GM18499 (cell line): ENCODE results near the gene FKBP2.

Experiments
- ATAC-seq: cut with Tn5 transposase; IDR thresholded peaks from one replicate; pipeline ENCODE4 v1.9.1; 2021; ENCODE audit warnings: moderate number of reproducible peaks; ENCODE audit not compliant: insufficient read depth, unreplicated experiment

Gene FKBP2

DNA sequence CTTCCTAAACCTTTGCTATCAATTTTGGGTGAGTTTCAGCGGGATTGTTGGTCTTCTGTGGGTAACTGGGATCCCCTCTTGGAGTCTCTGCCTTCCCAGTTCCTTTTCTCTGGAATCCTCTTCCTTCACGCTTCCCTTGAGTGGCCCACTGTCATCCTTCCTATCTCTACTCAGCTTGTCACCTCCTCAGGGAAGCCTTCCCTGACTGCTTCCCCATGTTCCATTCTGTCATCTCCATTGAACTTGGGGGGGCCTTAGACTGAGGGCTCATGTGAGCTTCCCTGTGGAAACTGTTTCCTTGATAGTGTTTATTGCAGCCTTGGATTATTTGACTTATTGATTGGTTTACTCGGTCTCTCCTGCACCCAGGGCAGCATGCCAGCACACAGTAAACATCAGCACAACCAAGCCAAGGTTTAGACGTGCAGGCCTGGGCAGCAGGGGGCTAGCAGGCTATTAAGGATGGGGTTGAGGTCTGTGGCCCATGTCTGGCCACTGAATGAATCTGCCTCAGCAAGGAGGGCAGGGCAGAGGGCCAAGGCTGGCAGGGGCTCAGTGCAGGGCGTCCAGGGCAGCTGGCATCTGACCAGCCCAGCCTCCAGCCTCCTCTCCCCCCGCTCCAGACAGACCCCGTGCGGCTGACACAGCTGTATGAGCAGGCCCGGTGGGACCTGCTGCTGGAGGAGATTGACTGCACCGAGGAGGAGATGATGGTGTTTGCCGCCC is 22.1 kb upstream of the FKBP2 start:
- ATAC-seq, result no peak

DNA sequence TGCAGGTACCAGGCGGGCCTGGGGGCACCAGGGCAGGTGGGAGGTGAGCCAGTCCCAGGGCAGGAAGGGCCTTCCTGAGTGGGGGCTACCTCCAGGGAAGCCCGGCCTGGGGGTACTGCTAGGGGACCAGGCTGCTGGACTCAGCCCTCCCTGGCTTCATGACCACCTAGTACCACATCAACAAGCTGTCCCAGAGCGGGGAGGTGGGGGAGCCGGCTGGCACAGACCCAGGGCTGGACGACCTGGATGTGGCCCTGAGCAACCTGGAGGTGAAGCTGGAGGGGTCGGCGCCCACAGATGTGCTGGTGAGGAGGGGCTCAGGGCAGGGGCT is 21.6 kb upstream of the FKBP2 start:
- no peak for ATAC-seq

DNA sequence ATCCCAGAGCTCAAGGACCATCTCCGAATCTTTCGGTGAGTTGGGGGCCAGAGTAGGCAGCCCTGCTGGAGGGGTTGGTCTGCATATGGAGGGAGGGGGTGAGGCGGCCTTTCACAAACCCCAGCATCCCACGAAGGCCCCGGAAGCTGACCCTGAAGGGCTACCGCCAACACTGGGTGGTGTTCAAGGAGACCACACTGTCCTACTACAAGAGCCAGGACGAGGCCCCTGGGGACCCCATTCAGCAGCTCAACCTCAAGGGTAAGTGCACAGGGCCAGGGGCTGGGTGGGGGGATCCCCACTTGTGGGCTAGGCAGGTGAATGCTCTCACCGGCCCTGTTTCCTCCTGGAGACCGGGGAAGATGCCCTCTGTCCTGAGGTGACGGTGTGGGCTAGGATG is 21.1 kb upstream of the FKBP2 start:
- no peak for ATAC-seq

DNA sequence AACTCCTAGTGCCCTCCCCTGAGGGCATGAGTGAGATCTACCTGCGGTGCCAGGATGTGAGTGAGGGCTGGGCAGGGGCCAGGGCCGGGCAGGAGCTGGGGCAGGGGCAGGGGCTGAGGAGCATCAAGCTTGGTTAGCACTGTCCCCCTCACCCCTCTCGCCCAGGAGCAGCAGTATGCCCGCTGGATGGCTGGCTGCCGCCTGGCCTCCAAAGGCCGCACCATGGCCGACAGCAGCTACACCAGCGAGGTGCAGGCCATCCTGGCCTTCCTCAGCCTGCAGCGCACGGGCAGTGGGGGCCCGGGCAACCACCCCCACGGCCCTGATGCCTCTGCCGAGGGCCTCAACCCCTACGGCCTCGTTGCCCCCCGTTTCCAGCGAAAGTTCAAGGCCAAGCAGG is 20.6 kb upstream of the FKBP2 start:
- no peak for ATAC-seq

DNA sequence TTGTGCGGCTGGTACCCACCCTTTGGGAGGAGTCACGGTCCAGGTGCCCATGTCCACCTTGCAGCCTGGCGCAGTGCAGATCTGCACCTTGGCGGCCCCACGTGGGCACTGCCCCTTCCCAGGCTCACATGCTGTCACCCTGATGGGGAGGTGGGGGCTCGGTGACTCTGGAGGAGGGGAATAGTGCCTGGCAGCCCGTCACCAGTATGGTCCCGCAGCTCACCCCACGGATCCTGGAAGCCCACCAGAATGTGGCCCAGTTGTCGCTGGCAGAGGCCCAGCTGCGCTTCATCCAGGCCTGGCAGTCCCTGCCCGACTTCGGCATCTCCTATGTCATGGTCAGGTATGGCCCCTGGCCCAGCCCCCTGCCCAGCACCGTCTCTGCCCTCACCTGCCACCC is 20.1 kb upstream of the FKBP2 start:
- no peak for ATAC-seq

DNA sequence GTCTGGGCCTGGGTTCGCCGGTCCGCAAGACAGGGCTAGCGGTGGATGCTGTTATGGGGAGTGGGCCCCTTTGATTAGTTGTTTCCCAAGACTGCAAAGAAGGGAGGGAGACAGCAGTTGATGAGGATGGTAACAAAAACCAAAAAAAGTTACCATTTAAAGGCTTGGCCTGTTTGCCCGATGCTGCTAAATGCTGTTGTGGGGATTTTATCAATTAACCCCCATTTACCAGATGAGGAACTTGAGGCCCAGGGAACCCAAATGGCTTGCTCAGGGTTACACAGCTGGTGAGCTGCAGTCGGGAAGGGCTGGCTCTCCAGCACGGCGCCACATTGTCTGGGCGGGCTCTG is 18.3 kb upstream of the FKBP2 start:
- ATAC-seq, result no peak

DNA sequence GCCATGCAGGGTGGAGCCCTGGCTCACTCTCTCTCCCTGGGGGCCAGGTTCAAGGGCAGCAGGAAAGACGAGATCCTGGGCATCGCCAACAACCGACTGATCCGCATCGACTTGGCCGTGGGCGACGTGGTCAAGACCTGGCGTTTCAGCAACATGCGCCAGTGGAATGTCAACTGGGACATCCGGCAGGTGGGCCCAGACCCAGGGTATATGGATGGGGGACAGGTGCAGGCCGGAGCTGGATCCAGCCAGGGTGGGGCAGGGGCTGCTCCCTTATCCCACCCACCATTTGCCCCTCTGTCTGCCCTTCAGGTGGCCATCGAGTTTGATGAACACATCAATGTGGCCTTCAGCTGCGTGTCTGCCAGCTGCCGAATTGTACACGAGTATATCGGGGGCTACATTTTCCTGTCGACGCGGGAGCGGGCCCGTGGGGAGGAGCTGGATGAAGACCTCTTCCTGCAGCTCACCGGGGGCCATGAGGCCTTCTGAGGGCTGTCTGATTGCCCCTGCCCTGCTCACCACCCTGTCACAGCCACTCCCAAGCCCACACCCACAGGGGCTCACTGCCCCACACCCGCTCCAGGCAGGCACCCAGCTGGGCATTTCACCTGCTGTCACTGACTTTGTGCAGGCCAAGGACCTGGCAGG is 17.8 kb upstream of the FKBP2 start:
- no peak for ATAC-seq

DNA sequence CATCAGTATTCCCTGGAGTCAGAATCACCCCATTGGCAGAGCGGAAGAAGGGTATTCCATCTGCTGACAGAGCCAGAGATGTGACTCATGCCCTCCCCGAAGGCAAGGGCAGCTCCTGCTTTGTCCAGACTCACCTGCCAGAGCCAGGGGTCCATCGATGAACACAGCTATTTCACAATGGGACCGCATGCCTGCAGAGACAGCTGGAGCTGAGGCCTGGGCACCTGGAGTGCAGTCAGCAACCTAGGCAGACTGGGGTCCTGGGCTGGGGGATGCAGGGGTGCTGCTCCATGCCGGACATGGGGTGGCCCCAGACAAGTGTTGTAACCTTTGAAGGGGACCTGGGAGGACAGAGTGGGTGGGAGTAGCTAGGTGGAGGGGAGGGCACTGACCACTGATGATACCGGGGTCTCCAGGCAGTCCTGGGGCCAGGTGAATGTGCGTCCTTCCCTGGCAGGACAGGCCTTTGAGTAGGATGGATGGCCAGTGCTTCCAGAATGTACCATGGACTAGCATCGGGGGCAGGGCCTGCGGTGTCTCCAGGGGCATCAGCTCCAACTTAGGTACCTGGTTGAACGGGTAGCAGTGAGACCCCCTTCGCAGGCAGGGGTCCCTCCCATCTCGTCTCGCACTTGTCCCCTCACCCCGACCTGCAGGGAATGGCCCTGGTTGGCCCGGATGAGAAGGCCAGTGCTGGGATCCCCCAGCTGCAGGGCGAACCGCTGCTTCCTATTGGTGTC is 16.6 kb upstream of the FKBP2 start:
- ATAC-seq, result no peak

DNA sequence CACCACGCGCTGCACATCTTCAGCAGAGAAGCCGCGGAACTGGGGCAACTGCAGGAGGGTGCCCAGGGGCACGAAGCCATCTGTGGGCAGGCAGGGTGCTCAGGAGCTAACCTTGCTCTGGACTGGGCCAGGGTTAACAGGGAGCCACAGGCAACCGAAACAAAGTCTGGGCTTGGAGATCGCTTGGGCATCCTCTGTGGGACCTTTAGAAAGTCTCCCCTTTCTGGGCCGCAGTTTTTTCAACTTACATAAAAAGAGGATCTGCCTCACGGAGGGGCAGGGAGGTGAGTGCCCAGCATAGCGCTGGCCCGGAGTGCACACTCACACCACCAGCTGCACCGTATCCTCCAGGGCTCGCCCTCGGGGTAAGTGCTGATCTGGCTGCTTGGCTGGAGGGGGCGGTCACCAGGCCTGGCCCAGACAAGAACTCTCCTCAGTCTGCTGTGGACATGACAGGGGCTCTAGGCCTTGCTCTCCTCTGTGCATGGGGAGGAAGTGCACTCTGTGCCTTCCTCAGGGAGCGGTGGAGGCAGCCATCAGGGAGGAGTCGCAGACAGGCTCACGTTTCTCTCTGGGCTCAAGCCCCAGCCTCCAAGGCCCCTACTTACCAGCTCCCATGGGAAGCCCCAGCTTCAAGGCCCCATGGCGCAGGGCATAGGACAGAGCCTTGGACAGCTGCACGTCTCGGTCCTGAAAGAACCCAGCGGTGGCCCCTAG is 15.8 kb upstream of the FKBP2 start:
- no peak for ATAC-seq

DNA sequence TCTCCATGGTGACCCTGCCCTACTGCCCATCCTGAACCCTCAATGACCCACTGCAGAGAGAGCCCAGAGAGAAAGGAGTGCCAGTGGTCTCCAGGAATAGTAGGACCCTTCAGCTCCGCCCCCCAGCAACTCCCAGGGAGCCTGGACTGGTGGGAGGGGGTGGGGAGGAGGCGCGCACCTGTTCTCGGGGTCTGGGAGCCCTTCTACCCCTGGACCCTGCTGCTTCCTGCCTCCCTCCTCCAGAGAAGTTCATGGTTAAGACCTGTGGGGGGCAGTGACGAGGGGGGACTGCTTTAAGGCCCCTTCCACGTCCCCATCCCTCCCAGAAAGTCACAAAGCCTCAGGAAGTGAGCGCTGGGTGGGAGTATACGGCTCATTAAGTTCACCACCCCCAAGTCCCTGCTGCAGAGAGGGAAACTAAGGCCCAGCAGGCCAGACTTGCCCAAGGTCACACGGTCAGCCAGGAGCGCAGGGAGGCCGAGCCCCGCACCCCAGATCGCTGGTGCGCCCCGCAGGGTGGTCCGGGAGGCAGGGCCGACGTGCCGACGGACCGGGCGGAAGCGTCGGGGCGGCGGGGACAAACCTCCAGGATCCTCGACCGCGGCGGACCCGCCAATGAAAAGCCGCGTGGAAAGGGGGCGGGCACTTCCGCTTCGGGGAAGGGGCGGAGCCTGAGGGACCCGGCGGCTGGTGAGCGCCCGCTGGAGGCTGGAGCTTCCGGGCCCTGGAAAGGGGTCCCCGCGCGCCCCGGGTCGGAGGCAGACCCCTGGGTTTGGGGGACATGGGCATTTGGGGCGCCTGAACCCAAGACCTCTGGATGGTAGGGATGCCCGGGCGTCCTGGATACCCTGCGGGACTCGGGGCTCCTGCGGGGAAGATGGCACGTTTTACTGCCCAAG is 15.0 kb upstream of the FKBP2 start, which contains the start of the genes NUDT22 and TRPT1:
NUDT22 (plus strand) TSS at position 667 of the 899 bp plus-strand sequence. CDS start 379 bp downstream, outside the sequence.
TRPT1 (minus strand) TSS at position 579 of the 899 bp plus-strand sequence; CDS start at position 253, 326 bp downstream.
- ATAC-seq, result no peak

DNA sequence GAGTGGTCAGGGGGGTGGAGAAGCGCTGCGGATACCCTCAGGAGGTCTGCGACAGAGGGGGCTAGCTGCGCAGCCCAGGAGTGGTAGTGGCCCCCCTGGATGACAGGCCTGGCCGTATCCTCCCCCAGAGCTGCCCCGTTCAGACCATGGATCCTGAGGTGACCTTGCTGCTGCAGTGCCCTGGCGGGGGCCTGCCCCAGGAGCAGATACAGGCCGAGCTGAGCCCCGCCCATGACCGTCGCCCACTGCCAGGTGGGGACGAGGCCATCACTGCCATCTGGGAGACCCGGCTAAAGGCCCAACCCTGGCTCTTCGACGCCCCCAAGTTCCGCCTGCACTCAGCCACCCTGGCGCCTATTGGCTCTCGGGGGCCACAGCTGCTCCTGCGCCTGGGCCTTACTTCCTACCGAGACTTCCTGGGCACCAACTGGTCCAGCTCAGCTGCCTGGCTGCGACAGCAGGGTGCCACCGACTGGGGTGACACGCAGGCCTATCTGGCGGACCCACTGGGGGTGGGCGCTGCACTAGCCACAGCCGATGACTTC is 14.3 kb upstream of the FKBP2 start:
- no peak for ATAC-seq

DNA sequence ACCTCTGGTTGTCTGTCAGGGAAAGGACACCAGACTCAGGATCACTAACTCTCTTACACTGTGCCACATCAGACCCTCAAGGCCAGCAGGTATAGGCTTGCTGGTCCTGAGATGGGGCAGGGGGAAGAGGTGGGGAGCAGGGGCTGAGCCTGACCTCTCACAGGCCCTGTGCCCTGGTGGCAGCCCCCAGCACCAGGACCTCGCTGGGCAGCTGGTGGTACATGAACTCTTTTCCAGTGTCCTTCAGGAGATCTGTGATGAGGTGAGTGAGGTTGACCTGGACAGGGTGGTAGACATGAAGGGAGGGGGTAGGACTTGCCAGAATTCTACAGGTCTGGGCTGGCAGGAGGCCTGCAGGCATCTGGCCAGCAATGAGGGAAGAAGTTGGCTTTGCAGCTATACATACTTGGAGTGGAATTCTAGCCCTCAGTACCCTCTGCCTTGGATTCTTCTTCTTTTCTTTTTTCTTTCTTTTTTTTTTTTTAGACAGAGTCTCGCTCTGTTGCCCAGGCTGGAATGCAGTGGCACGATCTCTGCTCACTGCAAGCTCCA is 13.4 kb upstream of the FKBP2 start:
- ATAC-seq, result no peak

DNA sequence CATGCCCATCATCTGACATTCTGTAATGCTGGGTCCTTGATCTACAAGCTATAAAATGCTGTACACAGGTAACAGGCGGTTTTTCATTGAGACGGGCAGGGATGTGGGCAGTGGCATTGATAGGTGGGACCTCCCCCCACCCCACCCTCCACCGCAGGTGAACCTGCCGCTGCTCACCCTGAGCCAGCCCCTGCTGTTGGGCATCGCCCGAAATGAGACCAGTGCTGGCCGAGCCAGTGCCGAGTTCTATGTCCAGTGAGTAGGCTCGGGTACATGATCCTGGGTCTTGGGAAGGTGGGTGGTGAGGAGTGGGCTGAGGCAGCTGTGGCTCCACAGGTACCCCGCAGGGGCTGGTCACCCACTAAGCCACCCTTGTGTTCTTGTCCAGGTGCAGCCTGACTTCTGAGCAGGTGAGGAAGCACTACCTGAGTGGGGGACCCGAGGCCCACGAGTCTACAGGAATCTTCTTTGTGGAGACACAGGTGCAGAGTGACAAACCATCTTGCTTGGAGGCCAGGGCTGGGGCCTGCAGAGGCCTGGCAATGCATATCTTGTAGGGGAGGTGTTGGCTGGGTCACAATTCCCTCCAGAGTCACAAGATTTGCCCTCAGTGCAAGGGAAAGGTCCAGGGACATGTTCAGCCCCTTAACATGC is 11.7 kb upstream of the FKBP2 start:
- no peak for ATAC-seq

DNA sequence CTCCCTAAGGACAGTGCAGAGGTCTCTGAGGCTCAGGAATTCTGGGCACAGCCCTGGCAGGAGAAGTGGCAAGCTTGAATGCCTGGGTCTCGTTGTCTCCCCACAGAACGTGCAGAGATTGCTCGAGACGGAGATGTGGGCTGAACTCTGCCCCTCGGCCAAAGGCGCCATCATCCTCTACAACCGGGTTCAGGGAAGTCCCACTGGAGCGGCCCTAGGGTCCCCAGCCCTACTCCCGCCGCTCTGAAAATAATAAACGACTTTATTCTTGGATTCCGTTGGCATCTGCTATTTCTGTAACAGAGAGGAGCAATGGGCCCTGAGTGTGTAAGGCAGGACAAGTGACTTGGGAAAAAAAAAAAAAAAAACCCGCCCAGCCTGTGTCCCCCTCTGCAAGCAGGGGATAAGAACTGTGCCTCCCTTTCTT is 11.1 kb upstream of the FKBP2 start:
- no peak for ATAC-seq

DNA sequence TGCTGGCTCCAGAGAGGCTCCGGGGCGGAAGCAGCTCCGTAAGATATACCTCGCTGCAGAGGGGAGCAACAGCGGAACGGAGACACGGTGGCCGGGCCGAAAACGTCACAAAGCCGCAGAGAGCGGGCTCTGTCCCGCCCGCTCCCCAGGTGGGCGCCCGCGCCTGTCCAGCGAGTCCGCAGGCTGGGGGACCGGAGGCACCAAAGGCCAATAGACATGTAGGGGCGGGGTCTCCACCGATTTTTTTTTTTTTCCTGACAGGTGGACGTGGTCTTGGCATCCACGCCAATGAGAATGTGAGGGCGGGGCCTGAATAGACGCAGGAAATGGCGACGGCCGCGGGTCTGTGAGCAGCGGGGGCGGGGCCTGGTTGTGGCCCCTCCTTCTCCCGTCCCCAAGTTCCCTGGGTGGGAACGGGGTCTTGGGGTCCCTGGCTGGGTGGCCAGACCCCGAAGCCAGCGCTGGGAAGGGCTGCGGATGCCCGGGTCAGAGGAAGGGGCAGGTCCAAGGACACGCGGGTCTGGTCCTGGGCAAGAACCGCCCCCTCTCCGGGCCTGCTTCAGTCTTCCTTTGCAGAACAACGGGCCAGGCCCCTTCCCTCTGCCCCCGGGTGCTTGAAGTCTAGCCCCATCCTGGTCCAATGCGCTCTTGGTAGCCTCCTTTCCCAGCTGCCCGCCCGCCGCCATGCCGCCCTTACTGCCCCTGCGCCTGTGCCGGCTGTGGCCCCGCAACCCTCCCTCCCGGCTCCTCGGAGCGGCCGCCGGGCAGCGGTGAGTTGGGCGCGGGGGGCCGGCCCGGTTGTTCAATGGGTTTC is 10.5 kb upstream of the FKBP2 start, which contains the start of gene DNAJC4:
DNAJC4 (plus strand) TSS at position 378 of the 814 bp plus-strand sequence; CDS start at position 685, 307 bp downstream.
- no peak for ATAC-seq

DNA sequence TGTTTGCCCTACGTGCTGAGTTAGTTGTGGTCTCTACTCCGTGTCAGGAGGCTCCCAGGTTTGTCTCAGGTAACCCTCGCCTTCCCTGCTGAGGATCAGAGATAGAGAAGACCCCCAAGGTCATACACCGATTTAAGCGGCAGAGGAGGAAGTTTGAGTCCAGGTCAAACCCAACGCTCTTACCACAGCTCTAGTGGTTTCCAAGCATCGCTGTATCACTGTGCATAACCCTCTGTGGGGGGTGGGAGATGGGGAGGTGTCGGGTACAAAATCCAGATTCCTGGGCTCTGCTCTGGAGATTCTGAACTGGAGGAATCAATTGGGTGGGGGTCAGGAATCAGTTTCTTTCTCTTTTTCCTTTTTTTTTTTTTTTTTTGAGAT is 9.9 kb upstream of the FKBP2 start:
- ATAC-seq, result no peak

DNA sequence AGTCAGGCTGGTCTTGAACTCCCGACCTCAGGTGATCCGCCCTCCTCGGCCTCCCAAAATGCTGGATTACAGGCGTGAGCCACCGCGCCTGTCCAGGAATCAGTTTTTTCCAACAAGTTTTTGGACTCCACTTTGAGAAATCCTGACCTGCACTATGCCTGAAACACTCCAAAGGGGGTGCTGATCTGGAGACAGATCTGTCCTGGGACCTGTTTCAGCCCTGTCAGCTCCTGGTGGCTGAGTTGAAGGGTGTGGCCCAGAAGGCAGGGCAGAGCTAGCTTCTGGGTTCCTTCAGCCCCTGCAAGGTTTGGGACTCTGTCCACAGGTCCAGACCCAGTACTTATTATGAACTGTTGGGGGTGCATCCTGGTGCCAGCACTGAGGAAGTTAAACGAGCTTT is 9.3 kb upstream of the FKBP2 start:
- no peak for ATAC-seq
